ENCODE measurements around the gene FBRSL1. TPM values are rescaled to one million over a fixed set of nuclear protein-coding genes. Genes with fewer than 3 reads are reported as not detected.

The FBRSL1 gene
- total and polyA plus RNA-seq, 4 donors, result 2.5 to 35.5 (median 5.6) TPM

- Histone ChIP-seq H3K4me3 (ENCODE audit: low read depth in 1 of 3, low read length in 3 of 3) (no peak overlapping the region), H3K27ac (ENCODE audit: low read depth in 1 of 2, low read length in 2 of 2) (no peak overlapping the region), H3K4me1 (ENCODE audit: control insufficient read depth in 4 of 4, insufficient read depth in 4 of 4, low read length in 3 of 4) (peaks cover 6 to 46% (median 25%) of the 10 kb centered on the region in 4 donors), H3K36me3 (ENCODE audit: control insufficient read depth in 4 of 4, insufficient read depth in 3 of 4, low read depth in 1 of 4, low read length in 3 of 4) (peaks cover 0 to 13% (median 2%) of the 10 kb centered on the region in 4 donors), H3K9ac (ENCODE audit: low read depth in 1 of 2, low read length in 2 of 2) (no peak overlapping the region), H3K9me3 (ENCODE audit: control insufficient read depth in 4 of 4, low read length in 3 of 4) (no peaks in the 10 kb centered on the region), H3K27me3 (ENCODE audit: control insufficient read depth in 4 of 4, insufficient read depth in 4 of 4, low read length in 3 of 4) (no peaks in the 10 kb centered on the region)
- 96% methylated on average over 25 of the region's 25 CpGs for WGBS
- no peak for DNase-seq (ENCODE audit: low spot score)
- TF ChIP-seq SP1 (IDR thresholded peaks at IDR 0.05), result no peak
- no peak for TF ChIP-seq FOXA1 (IDR thresholded peaks at IDR 0.05)
These were observed 21.0 kb downstream of the FBRSL1 start for GRCh38 chr12:132510746-132511477.

GRCh38 chr12:132511516-132512196 lies 21.7 kb downstream of the FBRSL1 start:
- Histone ChIP-seq H3K27me3 (ENCODE audit: control insufficient read depth in 4 of 4, insufficient read depth in 4 of 4, low read length in 3 of 4) (no peaks in the 10 kb centered on the region), H3K27ac (ENCODE audit: low read depth in 1 of 2, low read length in 2 of 2) (no peak overlapping the region), H3K36me3 (ENCODE audit: control insufficient read depth in 4 of 4, insufficient read depth in 3 of 4, low read depth in 1 of 4, low read length in 3 of 4) (peaks cover 0 to 13% (median 2%) of the 10 kb centered on the region in 4 donors), H3K9ac (ENCODE audit: low read depth in 1 of 2, low read length in 2 of 2) (no peak overlapping the region), H3K9me3 (ENCODE audit: control insufficient read depth in 4 of 4, low read length in 3 of 4) (no peaks in the 10 kb centered on the region), H3K4me1 (ENCODE audit: control insufficient read depth in 4 of 4, insufficient read depth in 4 of 4, low read length in 3 of 4) (peaks cover 4 to 43% (median 21%) of the 10 kb centered on the region in 4 donors), H3K4me3 (ENCODE audit: low read depth in 1 of 3, low read length in 3 of 3) (no peak overlapping the region)
- TF ChIP-seq HNF4G (IDR thresholded peaks at IDR 0.05) (no peak), TAF1 (conservative IDR thresholded peaks at IDR 0.05) (no peak), RXRA (IDR thresholded peaks at IDR 0.05) (no peak), MAX (IDR thresholded peaks at IDR 0.05) (no peak), CTCF (IDR thresholded peaks at IDR 0.05; ENCODE audit: low read depth, low read length, missing input control) (no peak), RAD21 (IDR thresholded peaks at IDR 0.05) (no peak), YY1 (IDR thresholded peaks at IDR 0.05) (no peak), SP1 (IDR thresholded peaks at IDR 0.05) (no peak)
- no peak for DNase-seq (ENCODE audit: low spot score)
- 90% methylated on average over 19 of the region's 19 CpGs for WGBS

GRCh38 chr12:132512197-132513069 lies 22.5 kb downstream of the FBRSL1 start:
- H3K27ac ChIP-seq (ENCODE audit: low read depth in 1 of 2, low read length in 2 of 2), result no peak overlapping the region
- peaks cover 0 to 13% (median 2%) of the 10 kb centered on the region in 4 donors for H3K36me3 ChIP-seq (ENCODE audit: control insufficient read depth in 4 of 4, insufficient read depth in 3 of 4, low read depth in 1 of 4, low read length in 3 of 4)
- no peak for TF ChIP-seq RXRA (IDR thresholded peaks at IDR 0.05)
- TF ChIP-seq SP1 (IDR thresholded peaks at IDR 0.05), result no peak
- TF ChIP-seq NR2F2 (IDR thresholded peaks at IDR 0.05), result no peak
- no peak for TF ChIP-seq EGR1 (IDR thresholded peaks at IDR 0.05; ENCODE audit: low read depth in 2 of 2)
- TF ChIP-seq HNF4A (conservative IDR thresholded peaks at IDR 0.05), result no peak
- TF ChIP-seq FOXA2 (IDR thresholded peaks at IDR 0.05), result no peak
- no peak for TF ChIP-seq REST (IDR thresholded peaks at IDR 0.05)
- TF ChIP-seq GABPA (IDR thresholded peaks at IDR 0.05 in 1 of 2, conservative IDR thresholded peaks at IDR 0.05 in 1 of 2), result no peak
- TF ChIP-seq MAX (IDR thresholded peaks at IDR 0.05), result no peak
- TF ChIP-seq HNF4G (IDR thresholded peaks at IDR 0.05), result no peak
- TF ChIP-seq CTCF (IDR thresholded peaks at IDR 0.05; ENCODE audit: low read depth, low read length, missing input control), result no peak
- TF ChIP-seq YY1 (IDR thresholded peaks at IDR 0.05), result no peak
- no peak for TF ChIP-seq FOXA1 (IDR thresholded peaks at IDR 0.05)

More at GRCh38 chr12:132512197-132513069, 22.5 kb downstream of the FBRSL1 start:
- H3K9me3 ChIP-seq (ENCODE audit: control insufficient read depth in 4 of 4, low read length in 3 of 4), result no peaks in the 10 kb centered on the region
- peaks cover 9 to 47% (median 23%) of the 10 kb centered on the region in 4 donors for H3K4me1 ChIP-seq (ENCODE audit: control insufficient read depth in 4 of 4, insufficient read depth in 4 of 4, low read length in 3 of 4)
- WGBS, result 91% methylated on average over 28 of the region's 28 CpGs
- H3K27me3 ChIP-seq (ENCODE audit: control insufficient read depth in 4 of 4, insufficient read depth in 4 of 4, low read length in 3 of 4), result no peaks in the 10 kb centered on the region
- H3K4me3 ChIP-seq (ENCODE audit: low read depth in 1 of 3, low read length in 3 of 3), result no peak overlapping the region
- no peak overlapping the region for H3K9ac ChIP-seq (ENCODE audit: low read depth in 1 of 2, low read length in 2 of 2)
- DNase-seq (ENCODE audit: low spot score), result no peak

Data from liver (tissue), 9 donors.